Astrocyte of the cerebellum (primary cell): ENCODE data around the gene MTSS2.
A peak's percentile ranks its signal among the peaks of the same experiment; 100 is the strongest.

Experiments
- DNase-seq: peaks from one replicate; pipeline ENCODE4 v3.0.0-alpha.2; 2011; ENCODE audit warnings: low read depth
- H3K4me3 ChIP-seq: 2 replicates; pipeline ENCODE4 v1.5.1; 2011; ENCODE audit warnings: mild to moderate bottlenecking, low read depth, low read length, moderate library complexity
- CTCF ChIP-seq: IDR thresholded peaks from 2 replicates; pipeline ENCODE4 v1.5.1; 2012; ENCODE audit warnings: low read length, low read depth, moderate library complexity, mild to moderate bottlenecking; ENCODE audit errors: missing control alignments
- in situ Hi-C: cut with HindIII; loops from 2 replicates; pipeline ENCODE4 v1.10.0; 2017; ENCODE audit warnings: low sequenced_read_pairs

The MTSS2 gene

GRCh38 chr16:70710422-70711210 is 24.8 kb upstream of the MTSS2 start:
- no peak for DNase-seq
- H3K4me3 ChIP-seq = no peak overlapping the region
- in situ Hi-C loops = no loop called here
- TF ChIP-seq CTCF = no peak

GRCh38 chr16:70709942-70710341 is 24.1 kb upstream of the MTSS2 start:
- in situ Hi-C loops = no loop called here
- no peak overlapping the region for H3K4me3 ChIP-seq
- no peak for TF ChIP-seq CTCF
- DNase-seq = no peak

- TF ChIP-seq CTCF = no peak
- DNase-seq = no peak
- in situ Hi-C loops = no loop called here
- H3K4me3 ChIP-seq = no peak overlapping the region
Measured at GRCh38 chr16:70709457-70709856, 23.6 kb upstream of the MTSS2 start.

GRCh38 chr16:70708366-70709246 is 22.8 kb upstream of the MTSS2 start:
- DNase-seq = no peak
- no peak for TF ChIP-seq CTCF
- no peak overlapping the region for H3K4me3 ChIP-seq
- in situ Hi-C loops = no loop called here

GRCh38 chr16:70706948-70707465 is 21.2 kb upstream of the MTSS2 start:
- no peak overlapping the region for H3K4me3 ChIP-seq
- no peak for TF ChIP-seq CTCF
- in situ Hi-C loops = no loop called here
- peak; percentile 16 for DNase-seq

GRCh38 chr16:70705056-70705455 is 19.2 kb upstream of the MTSS2 start:
- in situ Hi-C loops = no loop called here
- H3K4me3 ChIP-seq = no peak overlapping the region
- no peak for DNase-seq
- no peak for TF ChIP-seq CTCF
